ENCODE data around the gene SMDT1.

GRCh38 chr22:42127606-42128005, 48.1 kb downstream of the SMDT1 start:
- TF ChIP-seq, protein P1, sequence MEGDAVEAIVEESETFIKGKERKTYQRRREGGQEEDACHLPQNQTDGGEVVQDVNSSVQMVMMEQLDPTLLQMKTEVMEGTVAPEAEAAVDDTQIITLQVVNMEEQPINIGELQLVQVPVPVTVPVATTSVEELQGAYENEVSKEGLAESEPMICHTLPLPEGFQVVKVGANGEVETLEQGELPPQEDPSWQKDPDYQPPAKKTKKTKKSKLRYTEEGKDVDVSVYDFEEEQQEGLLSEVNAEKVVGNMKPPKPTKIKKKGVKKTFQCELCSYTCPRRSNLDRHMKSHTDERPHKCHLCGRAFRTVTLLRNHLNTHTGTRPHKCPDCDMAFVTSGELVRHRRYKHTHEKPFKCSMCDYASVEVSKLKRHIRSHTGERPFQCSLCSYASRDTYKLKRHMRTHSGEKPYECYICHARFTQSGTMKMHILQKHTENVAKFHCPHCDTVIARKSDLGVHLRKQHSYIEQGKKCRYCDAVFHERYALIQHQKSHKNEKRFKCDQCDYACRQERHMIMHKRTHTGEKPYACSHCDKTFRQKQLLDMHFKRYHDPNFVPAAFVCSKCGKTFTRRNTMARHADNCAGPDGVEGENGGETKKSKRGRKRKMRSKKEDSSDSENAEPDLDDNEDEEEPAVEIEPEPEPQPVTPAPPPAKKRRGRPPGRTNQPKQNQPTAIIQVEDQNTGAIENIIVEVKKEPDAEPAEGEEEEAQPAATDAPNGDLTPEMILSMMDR (IDR thresholded peaks at IDR 0.05), result no peak
- TF ChIP-seq POLR2A (IDR thresholded peaks at IDR 0.05), result no peak
